CD4-positive, CD25-positive, alpha-beta regulatory T cell (primary cell): ENCODE measurements around the gene ROBO1. TPM values are rescaled to one million over a fixed set of nuclear protein-coding genes. Genes with fewer than 3 reads are reported as not detected.

Source experiments
- ATAC-seq, 2 donors: fragments of 150-1000 bp; cut with Tn5 transposase; one replicate each; pipeline ENCODE4 v1.10.0; 2021; ENCODE audit warnings: low read depth in 2 of 2, moderate number of reproducible peaks in 2 of 2, moderate library complexity in 1 of 2
- DNase-seq, 3 donors: peaks; one replicate each; pipeline versions ENCODE4 v3.0.0 to v3.0.0-alpha.2; 2012 to 2022; ENCODE audit warnings: mixed read lengths in 1 of 3
- H3K27ac ChIP-seq: one replicate; pipeline ENCODE4 v1.7.0; 2013; ENCODE audit warnings: mild to moderate bottlenecking, low read length; ENCODE audit not compliant: insufficient read depth, poor library complexity, severe bottlenecking
- H3K27me3 ChIP-seq: one replicate; pipeline ENCODE4 v1.7.0; 2013; ENCODE audit warnings: low read length; ENCODE audit not compliant: control insufficient read depth, insufficient read depth
- H3K36me3 ChIP-seq: one replicate; pipeline ENCODE4 v1.7.0; 2013; ENCODE audit warnings: mild to moderate bottlenecking, low read length, moderate library complexity; ENCODE audit not compliant: control insufficient read depth, insufficient read depth
- H3K4me1 ChIP-seq: 2 replicates; pipeline ENCODE4 v1.7.0; 2013; ENCODE audit warnings: mild to moderate bottlenecking, low read length; ENCODE audit not compliant: insufficient read depth, control insufficient read depth, poor library complexity, severe bottlenecking
- H3K4me3 ChIP-seq: one replicate; pipeline ENCODE4 v1.7.0; 2013; ENCODE audit warnings: low read depth, mild to moderate bottlenecking, low read length, moderate library complexity
- H3K9me3 ChIP-seq, 2 experiments: 1 replicate in 1 of 2; 2 replicates in 1 of 2; pipeline ENCODE4 v1.7.0; 2013; ENCODE audit warnings: low read length in 2 of 2, mild to moderate bottlenecking in 1 of 2, moderate library complexity in 1 of 2; ENCODE audit not compliant: control insufficient read depth in 2 of 2
- H3K27ac Mint-ChIP-seq, 3 donors: one replicate each; pipeline ENCODE4 v1.8.0; 2020 to 2022; ENCODE audit warnings: mild to moderate bottlenecking in 3 of 3, mixed read lengths in 3 of 3, moderate library complexity in 2 of 3
- H3K27me3 Mint-ChIP-seq: one replicate; pipeline ENCODE4 v1.8.0; 2022; ENCODE audit warnings: mild to moderate bottlenecking, mixed read lengths
- H3K36me3 Mint-ChIP-seq: one replicate; pipeline ENCODE4 v1.8.0; 2020; ENCODE audit warnings: mixed read lengths
- H3K4me1 Mint-ChIP-seq, 4 donors: one replicate each; pipeline ENCODE4 v1.8.0; 2020 to 2022; ENCODE audit warnings: mixed read lengths in 4 of 4, mild to moderate bottlenecking in 1 of 4
- H3K4me3 Mint-ChIP-seq, 4 donors: one replicate each; pipeline ENCODE4 v1.8.0; 2020 to 2022; ENCODE audit warnings: mild to moderate bottlenecking in 4 of 4, mixed read lengths in 4 of 4, moderate library complexity in 3 of 4
- H3K9me3 Mint-ChIP-seq, 7 donors: one replicate each; pipeline ENCODE4 v1.8.0; 2020 to 2022; ENCODE audit warnings: mixed read lengths in 7 of 7, mild to moderate bottlenecking in 3 of 7, moderate library complexity in 2 of 7
- polyA plus RNA-seq, 4 donors: library from polyadenylated mRNA; unstranded; fragments of 300-500 nt; fragmentation: Illumina TruSeq; gene quantifications; one replicate each; pipeline ENCODE4 v1.2.3, GENCODE V29; 2021
- total RNA-seq: library from RNA; stranded (reverse); gene quantifications from one replicate; pipeline ENCODE4 v1.2.3, GENCODE V29; 2022

The ROBO1 gene
- total and polyA plus RNA-seq, 5 donors from 2014 or later, result not detected

GRCh38 chr3:78822726-78823125, 945.1 kb downstream of the ROBO1 start:
- Histone ChIP-seq H3K4me3 (no peak overlapping the region), H3K4me1 (no peaks in the 10 kb centered on the region), H3K36me3 (no peaks in the 10 kb centered on the region), H3K27ac (no peak overlapping the region), H3K27me3 (no peaks in the 10 kb centered on the region), H3K9me3 (peaks cover 2% of the 10 kb centered on the region in 2 experiments)
- H3K4me1 Mint-ChIP-seq, result no peaks in the 10 kb centered on the region
- H3K9me3 Mint-ChIP-seq, result peaks cover 0 to 40% (median 6%) of the 10 kb centered on the region in 7 donors
- H3K4me3 Mint-ChIP-seq, result no peak overlapping the region
- no peaks in the 10 kb centered on the region for H3K27me3 Mint-ChIP-seq
- ATAC-seq, result no peak
- DNase-seq, result no peak
- H3K36me3 Mint-ChIP-seq, result no peaks in the 10 kb centered on the region
- H3K27ac Mint-ChIP-seq, result no peak overlapping the region

GRCh38 chr3:78820542-78820941, 947.3 kb downstream of the ROBO1 start:
- Histone ChIP-seq H3K27ac (no peak overlapping the region), H3K36me3 (no peaks in the 10 kb centered on the region), H3K4me1 (no peaks in the 10 kb centered on the region), H3K27me3 (no peaks in the 10 kb centered on the region), H3K9me3 (peaks cover 2 to 4% of the 10 kb centered on the region in 2 experiments), H3K4me3 (no peak overlapping the region)
- no peak for ATAC-seq
- H3K27me3 Mint-ChIP-seq, result no peaks in the 10 kb centered on the region
- no peaks in the 10 kb centered on the region for H3K4me1 Mint-ChIP-seq
- peaks cover 0 to 27% (median 3%) of the 10 kb centered on the region in 7 donors for H3K9me3 Mint-ChIP-seq
- no peak for DNase-seq
- H3K27ac Mint-ChIP-seq, result no peak overlapping the region
- no peaks in the 10 kb centered on the region for H3K36me3 Mint-ChIP-seq
- no peak overlapping the region for H3K4me3 Mint-ChIP-seq

GRCh38 chr3:78818161-78818985, 949.4 kb downstream of the ROBO1 start:
- H3K27ac Mint-ChIP-seq, result no peak overlapping the region

GRCh38 chr3:78814893-78815562, 952.8 kb downstream of the ROBO1 start:
- Mint-ChIP-seq H3K4me3 (no peak overlapping the region), H3K36me3 (no peaks in the 10 kb centered on the region), H3K27me3 (no peaks in the 10 kb centered on the region), H3K4me1 (no peaks in the 10 kb centered on the region), H3K9me3 (peaks cover 4 to 25% (median 8%) of the 10 kb centered on the region in 7 donors), H3K27ac (no peak overlapping the region)
- DNase-seq (no peak), ATAC-seq (no peak)
- Histone ChIP-seq H3K27ac (no peak overlapping the region), H3K27me3 (no peaks in the 10 kb centered on the region), H3K9me3 (peaks cover 2 to 9% of the 10 kb centered on the region in 2 experiments), H3K4me1 (no peaks in the 10 kb centered on the region), H3K4me3 (no peak overlapping the region), H3K36me3 (no peaks in the 10 kb centered on the region)

More at GRCh38 chr3:78818161-78818985, 949.4 kb downstream of the ROBO1 start:
- Histone ChIP-seq H3K4me1 (no peaks in the 10 kb centered on the region), H3K36me3 (no peaks in the 10 kb centered on the region), H3K9me3 (peaks cover 2 to 4% of the 10 kb centered on the region in 2 experiments), H3K27ac (no peak overlapping the region), H3K4me3 (no peak overlapping the region), H3K27me3 (no peaks in the 10 kb centered on the region)
- Mint-ChIP-seq H3K4me3 (no peak overlapping the region), H3K36me3 (no peaks in the 10 kb centered on the region), H3K4me1 (no peaks in the 10 kb centered on the region), H3K27me3 (no peaks in the 10 kb centered on the region), H3K9me3 (peaks cover 0 to 26% (median 6%) of the 10 kb centered on the region in 7 donors)
- DNase-seq, result no peak
- no peak for ATAC-seq

- Histone ChIP-seq H3K36me3 (no peaks in the 10 kb centered on the region), H3K9me3 (peaks cover 0 to 5% of the 10 kb centered on the region in 2 experiments), H3K4me1 (no peaks in the 10 kb centered on the region), H3K27me3 (no peaks in the 10 kb centered on the region), H3K27ac (no peak overlapping the region), H3K4me3 (no peak overlapping the region)
- no peak for ATAC-seq
- Mint-ChIP-seq H3K27ac (no peak overlapping the region), H3K9me3 (peaks cover 4 to 17% (median 10%) of the 10 kb centered on the region in 7 donors), H3K27me3 (no peaks in the 10 kb centered on the region), H3K4me3 (no peak overlapping the region), H3K36me3 (no peaks in the 10 kb centered on the region), H3K4me1 (no peaks in the 10 kb centered on the region)
- no peak for DNase-seq
These were observed 955.6 kb downstream of the ROBO1 start for GRCh38 chr3:78812166-78812565.

GRCh38 chr3:78809966-78810365, 957.8 kb downstream of the ROBO1 start:
- no peaks in the 10 kb centered on the region for H3K27me3 Mint-ChIP-seq
- peaks cover 2 to 5% of the 10 kb centered on the region in 2 experiments for H3K9me3 ChIP-seq
- H3K27me3 ChIP-seq, result no peaks in the 10 kb centered on the region
- ATAC-seq (no peak), DNase-seq (no peak)
- H3K4me3 ChIP-seq, result no peak overlapping the region
- no peaks in the 10 kb centered on the region for H3K4me1 ChIP-seq
- no peaks in the 10 kb centered on the region for H3K36me3 ChIP-seq
- H3K4me1 Mint-ChIP-seq, result no peaks in the 10 kb centered on the region
- H3K27ac Mint-ChIP-seq, result no peak overlapping the region
- H3K27ac ChIP-seq, result no peak overlapping the region
- H3K36me3 Mint-ChIP-seq, result no peaks in the 10 kb centered on the region
- H3K4me3 Mint-ChIP-seq, result no peak overlapping the region
- H3K9me3 Mint-ChIP-seq, result peaks cover 5 to 16% (median 7%) of the 10 kb centered on the region in 7 donors

- Histone ChIP-seq H3K36me3 (no peaks in the 10 kb centered on the region), H3K27me3 (no peaks in the 10 kb centered on the region), H3K4me3 (no peak overlapping the region), H3K9me3 (peaks cover 0 to 6% of the 10 kb centered on the region in 2 experiments), H3K4me1 (no peaks in the 10 kb centered on the region), H3K27ac (no peak overlapping the region)
- no peak for ATAC-seq
- Mint-ChIP-seq H3K27me3 (no peaks in the 10 kb centered on the region), H3K9me3 (peaks cover 1 to 12% (median 7%) of the 10 kb centered on the region in 7 donors), H3K36me3 (no peaks in the 10 kb centered on the region), H3K4me1 (no peaks in the 10 kb centered on the region), H3K4me3 (no peak overlapping the region), H3K27ac (no peak overlapping the region)
- DNase-seq, result no peak
These were observed 963.4 kb downstream of the ROBO1 start for GRCh38 chr3:78804251-78805037.
